Measurements from ENCODE around the gene MAP2K1.

DNA sequence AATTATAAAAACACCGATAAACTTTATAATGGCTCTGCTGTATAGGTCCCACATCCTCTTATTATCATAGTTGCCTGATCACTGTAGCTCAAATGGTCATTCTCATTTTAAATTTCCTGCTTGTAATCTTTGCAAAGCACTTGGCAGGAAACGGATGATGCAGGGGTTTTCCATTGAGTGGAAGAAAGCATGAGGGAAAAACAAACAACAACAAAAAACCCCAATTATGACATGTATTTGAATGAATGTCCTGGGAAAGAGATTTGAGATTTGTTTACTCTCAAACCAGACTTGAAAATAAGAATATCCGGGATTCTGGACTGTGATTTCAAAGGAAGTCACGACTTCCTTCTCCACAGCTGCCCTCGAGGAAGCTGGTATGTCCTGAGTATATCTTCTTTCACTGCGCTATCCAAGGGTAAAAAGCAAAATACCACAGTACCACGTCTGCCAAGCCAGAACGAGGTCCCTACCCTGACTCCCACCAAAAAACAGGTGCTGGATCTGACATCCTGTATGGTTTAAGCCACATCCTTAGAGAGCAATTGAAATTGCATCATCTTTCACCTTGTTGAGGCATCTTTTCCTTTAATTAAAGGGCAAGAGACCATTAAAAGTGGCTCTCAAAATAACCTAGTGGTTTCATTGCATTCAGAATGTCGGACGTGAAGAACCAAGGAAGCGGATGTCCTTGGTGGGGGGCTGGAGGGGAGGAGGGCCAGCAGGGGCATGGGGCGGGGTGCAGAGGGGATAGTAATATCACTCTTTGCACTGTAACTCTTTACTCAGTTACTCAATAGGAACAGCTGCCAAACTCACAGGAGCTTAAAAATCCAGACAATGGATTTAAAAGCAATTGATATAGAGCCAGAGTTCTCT, 16.7 kb upstream of the MAP2K1 start:
- no peak for TF ChIP-seq CTCF (conservative IDR thresholded peaks at IDR 0.05; ENCODE audit: low read depth, low read length)
- no peak for TF ChIP-seq RFX5 (IDR thresholded peaks at IDR 0.05; ENCODE audit: low read depth, low read length)
- no peak for TF ChIP-seq MAFK (IDR thresholded peaks at IDR 0.05; ENCODE audit: low read depth, low read length)

Measured in IMR-90 (cell line).